Glomerular visceral epithelial cell (primary cell): ENCODE results near the gene HECTD3.
A peak's percentile ranks its signal among the peaks of the same experiment; 100 is the strongest.
"Not testable (repeated sequence)": the region's sequence is repeated elsewhere in the genome, so short reads cannot be mapped to it uniquely, and the experiment has no call there.

Experiments used
- DNase-seq: peaks from one replicate; pipeline ENCODE4 v3.0.0-alpha.2; 2016; ENCODE audit errors: extremely low spot score

The HECTD3 gene

DNA sequence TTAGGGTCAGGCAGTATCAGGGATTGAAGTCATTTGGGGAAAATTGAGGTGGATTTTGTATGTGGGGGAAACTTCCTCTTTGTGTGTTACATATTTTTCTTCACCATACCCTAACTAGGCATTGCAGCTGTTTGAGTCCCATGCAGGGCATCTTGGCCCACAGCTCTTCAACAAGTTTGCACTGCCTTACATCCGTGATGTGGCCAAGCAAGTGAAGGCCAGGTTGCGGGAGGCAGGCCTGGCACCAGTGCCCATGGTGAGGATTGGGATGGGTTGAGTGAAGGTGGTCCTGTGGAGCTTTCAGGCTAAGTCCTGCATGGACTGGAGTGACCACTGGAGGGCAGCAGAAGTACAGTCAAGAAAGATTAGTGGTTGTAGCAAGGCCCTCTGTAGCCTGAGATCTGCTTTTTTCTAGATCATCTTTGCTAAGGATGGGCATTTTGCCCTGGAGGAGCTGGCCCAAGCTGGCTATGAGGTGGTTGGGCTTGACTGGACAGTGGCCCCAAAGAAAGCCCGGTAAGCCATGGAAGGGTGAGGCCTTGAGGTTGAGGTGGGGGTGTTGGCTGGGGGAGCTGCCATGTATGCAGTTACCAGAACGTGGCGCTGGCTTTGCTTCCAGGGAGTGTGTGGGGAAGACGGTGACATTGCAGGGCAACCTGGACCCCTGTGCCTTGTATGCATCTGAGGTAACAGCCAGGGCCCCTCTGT, 3.4 kb upstream of the HECTD3 start:
- DNase-seq, result peak; percentile 82

DNA sequence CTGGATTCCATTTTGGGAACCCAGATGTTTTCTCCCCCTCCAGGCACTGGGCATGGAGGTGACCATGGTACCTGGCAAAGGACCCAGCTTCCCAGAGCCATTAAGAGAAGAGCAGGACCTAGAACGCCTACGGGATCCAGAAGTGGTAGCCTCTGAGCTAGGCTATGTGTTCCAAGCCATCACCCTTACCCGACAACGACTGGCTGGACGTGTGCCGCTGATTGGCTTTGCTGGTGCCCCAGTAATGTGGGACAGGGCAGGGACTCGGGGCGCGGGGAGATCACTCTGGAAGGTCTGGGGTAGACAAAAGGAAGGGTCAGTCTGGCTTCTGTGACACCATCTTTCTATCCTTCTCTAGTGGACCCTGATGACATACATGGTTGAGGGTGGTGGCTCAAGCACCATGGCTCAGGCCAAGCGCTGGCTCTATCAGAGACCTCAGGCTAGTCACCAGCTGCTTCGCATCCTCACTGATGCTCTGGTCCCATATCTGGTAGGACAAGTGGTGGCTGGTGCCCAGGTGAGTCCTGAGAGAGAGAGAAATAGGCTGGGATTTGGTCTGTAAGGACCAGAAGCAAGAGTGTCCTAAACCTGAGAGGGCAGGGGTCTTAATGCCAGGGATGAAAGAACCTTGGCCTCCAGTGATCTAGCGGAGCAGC, 2.6 kb upstream of the HECTD3 start:
- no peak for DNase-seq

DNA sequence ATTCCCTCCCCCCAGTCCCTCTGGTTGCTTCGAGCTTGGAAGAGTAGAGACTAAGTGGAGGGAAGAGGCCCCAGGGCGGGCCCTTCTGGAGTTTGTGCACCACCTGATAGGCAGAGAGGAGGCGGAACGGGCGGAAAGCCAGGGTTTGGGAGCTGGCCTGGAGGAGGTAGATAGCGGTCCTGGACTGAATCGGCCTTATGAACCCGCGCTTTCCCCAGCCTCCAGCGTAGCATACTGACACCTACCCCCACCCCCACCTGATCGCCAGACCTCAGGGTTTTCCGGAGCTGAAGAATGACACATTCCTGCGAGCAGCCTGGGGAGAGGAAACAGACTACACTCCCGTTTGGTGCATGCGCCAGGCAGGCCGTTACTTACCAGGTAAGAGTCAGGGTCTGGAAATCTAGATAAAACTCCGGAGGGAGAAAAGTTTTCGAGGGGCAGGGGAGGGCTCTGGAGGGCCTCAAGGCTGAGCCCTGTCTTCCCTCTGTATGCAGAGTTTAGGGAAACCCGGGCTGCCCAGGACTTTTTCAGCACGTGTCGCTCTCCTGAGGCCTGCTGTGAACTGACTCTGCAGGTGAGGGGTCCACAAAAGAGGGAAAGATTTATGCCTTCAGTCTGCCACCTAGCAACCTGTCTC, 1.6 kb upstream of the HECTD3 start:
- peak; percentile 74 for DNase-seq

DNA sequence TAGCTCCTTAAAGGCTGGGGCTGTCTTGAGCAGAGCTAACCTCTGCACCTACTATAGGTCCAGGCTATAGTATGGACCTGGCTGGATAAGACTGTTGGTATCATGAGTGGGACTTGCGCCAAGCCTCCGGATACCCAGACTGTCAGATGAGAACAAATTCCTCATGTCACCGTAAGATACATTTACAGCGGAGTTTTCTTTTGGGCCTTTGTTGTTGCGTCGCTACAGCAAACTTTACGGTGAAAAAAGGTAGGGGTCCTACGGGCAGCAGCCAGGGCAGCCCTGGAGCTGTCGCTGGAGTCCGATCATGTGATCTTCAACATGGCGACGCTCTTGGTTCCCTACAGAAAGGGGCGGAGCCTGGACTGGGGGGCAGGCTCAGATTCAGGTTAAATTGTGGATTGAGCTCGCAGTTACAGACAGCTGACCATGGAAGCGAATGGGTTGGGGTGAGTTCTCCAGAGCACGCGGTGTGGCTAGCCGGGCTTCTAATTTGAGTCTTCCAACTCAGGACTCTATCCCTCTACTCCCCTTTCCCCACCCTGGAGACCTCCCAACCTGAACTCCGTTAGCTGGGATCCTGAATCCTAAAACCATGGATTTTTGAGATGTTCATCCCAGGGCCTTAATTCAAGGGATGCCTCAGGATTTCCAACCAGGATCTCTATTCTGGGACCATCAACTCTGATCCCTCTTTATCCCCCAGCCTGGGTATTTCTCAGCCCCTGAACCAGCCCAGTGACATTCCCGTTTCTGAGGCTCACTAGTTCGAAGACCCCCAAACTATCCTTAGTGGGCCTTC, 914 bp upstream of the HECTD3 start, which contains the start of gene UROD:
UROD (plus strand) TSS at position 418 of the 802 bp plus-strand sequence; CDS start at position 430, 12 bp downstream.
- DNase-seq, result peak; percentile 97

DNA sequence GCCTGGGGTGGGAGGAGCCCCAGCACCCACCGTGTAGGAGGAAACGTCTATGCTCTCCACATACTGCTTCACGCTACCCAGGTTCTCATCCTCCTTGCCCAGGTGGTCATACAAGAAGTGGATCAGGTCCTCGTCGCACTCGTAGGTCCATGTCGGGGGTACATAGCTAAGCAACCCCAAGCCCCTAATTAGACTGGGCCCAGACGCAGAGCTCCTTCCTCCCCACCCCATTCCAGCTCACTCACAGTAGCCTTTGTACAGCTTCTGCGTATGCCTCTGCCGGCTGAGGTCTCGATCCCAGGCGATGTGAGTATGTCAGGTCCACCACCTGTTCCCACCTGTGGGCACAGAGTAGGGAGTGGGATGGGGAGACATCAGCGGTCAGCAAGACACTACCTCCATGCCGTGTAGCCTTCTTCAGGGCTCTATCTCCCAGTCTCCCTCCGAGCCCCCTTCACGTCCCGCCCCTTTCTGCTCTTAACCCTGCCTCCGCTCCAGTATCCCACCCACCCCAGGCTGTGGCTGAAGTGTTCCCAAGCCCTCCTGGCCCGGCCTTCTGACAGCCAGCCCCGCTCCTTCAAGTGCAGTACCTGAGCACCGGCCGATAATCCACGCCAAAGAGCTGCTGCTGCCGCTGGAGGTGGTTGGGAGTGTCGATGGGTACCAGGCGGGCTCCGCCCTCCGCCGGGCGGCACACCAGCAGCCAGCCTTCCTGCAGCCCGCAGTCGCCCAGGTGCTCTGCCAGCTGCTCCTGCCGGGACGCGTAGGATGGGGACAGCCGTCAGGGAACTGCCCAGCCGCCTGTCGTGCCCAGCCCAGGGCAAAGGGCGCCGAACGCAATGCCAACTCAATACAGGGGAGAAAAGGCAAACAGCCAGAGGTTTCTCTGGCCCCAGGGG, 919 bp downstream of the HECTD3 start:
- DNase-seq, result peak; percentile 22

DNA sequence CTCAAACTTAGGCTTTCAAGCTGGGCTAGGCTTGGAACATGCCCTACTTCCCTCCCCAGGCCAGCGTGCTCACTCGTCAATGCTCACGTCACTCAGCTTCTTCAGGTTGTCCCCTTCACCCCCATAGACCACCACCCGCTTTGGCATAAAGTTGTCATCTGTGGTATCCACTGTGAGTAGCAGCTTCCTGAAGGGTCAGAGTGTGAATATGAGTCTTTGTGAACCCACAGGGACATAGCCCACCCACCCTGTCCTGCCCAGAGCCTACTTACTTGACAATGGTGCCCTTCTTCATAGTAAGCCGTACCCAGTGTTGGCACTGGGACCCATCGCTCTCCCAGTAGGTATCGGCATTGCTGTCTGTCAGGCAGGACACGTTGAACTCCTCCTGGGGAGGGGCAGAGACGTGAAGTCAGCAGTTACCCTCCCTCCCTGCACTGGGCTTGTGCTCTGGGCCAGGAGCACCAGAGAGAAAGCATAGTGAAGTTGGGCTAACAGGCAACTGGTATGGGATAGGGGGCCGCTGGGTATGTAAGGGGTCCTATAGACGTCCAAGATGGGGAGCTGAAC, 1.7 kb downstream of the HECTD3 start:
- no peak for DNase-seq

DNA sequence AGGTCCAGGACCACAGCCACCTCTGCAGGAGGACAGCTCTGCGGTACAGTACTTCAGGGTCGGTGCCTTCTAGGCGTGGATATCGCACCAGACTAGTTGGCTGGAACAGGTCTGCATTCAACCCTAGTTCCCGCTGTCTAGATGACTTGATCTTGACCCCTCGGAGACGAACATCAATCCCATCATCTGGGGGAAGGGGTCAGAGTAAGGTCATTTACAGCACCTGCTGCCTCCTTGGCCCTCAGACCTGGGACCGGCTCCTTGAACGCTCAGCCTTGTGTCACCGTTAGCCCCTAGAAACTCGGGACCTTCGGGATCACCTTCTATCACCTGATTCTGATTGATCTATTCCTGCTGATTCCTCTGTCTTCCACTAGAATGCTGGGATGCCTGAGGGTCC, 2.6 kb downstream of the HECTD3 start:
- no peak for DNase-seq

DNA sequence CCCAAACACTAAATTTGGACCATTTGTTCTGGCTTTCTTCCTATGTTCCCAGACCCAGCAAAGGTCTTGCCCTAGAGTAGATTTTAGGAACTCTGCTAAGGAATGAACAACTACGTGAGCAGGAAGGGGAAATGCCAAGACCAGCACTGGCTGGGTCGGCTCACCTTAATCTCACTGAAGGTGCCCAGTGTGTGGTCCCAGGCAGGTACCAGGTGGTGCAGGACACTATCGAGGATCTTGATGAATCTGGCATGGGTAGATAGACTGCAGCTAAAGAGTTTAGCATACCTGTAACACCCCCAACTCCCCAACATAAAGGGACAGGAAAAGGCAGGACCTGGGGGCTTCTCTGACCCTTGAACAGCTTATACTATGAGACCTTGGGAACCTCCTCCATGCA, 3.0 kb downstream of the HECTD3 start:
- DNase-seq, result no peak

DNA sequence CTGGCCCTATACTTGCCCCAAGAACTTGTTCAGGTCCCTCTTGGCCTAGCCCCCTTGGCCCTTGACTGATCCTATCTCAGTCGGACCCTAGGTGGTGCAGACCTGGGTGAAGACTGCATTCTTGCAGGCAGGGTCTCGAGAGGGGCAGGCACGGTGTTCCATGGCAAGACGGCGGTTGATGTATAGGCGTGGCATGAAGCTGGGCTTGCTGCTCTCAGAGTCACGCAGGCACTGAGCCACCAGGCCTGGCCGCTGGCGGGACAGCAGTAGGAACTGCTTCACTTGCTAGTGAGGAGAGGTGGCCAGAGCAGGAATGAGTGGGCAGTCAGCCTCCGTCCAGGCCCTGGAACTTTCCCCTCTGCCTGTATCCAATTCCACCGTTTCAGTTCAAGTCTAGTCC, 3.8 kb downstream of the HECTD3 start:
- DNase-seq, result no peak

DNA sequence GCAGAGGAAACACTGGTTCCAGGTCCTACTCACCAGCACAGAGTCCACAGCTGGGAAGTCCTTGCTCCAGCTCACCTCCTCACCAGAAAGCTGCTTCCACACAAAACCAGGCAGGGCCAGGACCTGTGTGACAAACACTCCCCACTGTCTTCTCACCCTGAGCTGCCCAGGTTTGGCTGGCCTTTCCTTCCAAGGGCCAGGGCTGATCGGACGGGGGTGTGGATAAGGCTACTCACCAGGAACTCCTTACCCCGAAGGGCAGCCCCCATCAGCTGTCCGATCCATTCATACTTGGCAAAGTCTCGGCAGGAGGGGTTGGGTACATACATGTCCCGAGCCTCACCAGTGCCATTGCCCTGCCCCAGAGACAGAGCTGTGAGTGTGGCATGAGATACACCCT, 5.4 kb downstream of the HECTD3 start:
- no peak for DNase-seq

DNA sequence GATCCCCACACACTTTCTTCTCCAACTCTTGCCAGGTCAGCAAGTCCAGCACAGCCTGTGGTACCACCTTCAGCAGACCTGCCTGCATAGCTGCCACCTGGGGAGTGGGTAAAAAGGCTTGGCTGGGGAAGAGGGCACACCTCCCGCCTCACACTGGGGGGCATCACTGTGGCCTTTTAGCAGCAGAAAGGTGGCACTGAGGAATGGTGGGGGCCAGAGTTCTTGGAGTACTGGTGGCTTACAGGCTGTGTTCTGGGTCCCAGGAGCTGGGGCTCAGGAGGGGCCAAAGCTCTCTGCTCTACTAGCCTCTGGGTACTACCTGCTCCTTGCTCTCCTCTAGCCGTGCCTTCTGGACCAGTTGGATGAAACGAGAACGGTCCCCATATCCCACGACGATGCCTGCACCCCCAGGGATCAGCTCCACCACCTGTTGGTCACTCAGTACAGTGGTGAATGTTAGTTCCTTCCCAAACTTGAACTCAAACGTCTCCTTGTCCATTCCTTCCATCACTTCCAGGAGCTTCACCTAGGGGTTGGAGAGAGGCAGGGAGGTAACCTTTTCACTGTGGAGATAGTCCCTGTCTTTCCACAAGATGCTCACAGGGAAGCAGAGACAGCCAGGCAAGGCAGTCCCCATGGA, 6.7 kb downstream of the HECTD3 start:
- DNase-seq, result no peak

DNA sequence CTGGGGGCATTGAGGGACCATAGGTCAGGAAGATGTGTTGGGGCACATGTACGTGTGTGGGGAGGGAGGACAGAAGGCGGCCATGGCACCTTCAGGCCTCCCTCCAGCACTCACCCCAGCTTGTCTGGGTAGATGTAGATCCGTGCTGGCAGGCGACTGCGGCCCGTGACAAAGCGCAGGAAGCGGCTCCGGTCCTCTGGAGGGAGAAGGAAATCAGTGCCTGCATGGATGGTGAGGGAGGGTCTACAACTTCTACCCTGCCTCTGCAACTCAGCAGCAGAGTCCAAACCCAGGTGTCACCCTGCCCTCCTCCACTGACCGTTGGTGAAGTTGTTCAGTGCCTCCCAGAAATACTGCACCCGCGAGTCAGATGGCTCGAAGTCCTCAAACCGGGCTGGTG, 7.4 kb downstream of the HECTD3 start:
- DNase-seq, result no peak

DNA sequence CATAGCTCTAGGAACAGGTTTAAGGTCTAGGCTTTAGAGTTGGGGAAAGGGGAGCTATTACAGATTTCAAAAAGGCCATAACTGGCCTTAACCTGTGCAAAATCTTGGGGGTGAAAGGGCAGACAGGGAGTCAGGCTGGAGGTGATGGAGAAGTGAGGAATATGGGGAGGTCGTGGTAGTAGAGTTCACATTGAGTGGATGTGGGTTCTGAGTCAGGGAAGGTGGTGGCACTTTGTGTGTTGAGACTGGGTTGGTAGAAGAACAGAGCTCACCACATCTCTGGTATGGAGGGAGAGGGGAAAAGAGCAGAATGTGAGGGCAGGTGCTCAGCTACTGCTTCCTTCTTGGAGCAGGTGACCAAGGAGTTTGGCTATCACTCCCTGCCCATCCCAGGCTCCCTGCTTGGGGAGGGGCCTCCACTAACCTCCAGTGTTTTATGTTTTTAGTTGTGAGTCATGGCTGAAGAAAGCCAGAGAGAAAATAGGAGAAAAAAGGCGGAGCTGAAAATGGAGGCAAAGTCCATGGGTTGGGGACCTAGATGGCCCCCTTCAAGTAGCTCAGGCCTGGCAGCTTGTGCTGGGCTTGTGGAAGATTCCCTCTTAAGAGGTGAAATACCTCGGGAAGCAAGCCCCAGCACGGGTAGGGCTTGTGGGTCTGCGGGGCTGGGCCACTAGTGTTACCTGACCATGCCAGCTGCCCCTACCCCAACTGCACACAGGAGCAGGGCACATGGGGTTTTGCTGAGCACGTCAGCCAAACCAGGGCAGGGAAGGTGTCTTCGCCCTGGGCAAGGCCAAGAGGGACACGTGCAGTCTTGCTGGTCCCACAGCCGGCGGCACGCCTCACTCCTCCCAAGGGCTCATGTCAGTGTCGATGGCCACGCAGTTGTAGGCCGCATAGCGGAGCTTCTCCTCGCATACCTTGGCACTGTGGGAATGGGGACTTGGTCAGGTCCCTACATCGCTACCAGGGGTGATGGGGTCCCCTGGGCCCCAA, 8.2 kb downstream of the HECTD3 start:
- DNase-seq, result no peak

DNA sequence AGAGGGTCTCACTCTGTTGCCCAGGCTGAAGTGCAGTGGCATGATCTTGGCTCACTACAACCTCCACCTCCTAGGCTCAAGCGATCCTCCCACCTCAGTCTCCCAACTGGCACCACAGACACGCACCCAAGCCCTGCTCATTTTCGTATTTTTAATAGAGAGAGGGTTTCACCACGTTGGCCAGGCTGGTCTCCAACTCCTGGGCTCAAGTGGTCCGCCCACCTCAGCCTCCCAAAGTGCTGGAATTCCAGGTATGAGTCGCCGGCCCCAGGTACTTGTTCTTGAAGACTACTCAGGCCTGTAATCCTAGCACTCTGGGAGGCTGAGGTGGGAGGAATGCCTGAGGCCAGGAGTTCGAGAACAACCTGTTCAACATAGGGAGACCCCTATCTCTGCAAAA, 9.5 kb downstream of the HECTD3 start:
- not testable (repeated sequence) for DNase-seq

DNA sequence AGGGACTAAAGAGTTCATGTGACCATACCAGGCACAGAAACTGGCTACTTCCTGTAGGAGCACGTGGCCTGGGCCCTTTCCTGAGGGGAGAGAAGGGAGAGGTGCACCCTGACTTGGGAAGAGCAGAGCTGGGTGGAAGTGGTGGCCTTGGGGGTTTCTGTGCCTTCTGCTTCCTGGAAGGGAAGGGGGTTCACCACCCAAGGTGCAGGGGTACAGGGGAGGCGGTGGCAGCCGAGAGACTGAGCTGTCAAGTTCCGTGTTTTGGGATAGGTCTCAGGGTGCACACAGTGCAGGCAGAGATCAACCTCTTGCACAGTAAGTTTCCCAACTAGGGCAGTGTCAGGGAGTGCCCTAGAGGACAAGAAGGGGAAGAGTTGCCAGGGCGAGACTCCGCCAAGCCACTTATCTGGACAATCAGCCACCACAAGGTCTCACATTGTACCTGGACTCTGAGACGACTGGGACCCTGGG, 10.1 kb downstream of the HECTD3 start:
- DNase-seq, result no peak

DNA sequence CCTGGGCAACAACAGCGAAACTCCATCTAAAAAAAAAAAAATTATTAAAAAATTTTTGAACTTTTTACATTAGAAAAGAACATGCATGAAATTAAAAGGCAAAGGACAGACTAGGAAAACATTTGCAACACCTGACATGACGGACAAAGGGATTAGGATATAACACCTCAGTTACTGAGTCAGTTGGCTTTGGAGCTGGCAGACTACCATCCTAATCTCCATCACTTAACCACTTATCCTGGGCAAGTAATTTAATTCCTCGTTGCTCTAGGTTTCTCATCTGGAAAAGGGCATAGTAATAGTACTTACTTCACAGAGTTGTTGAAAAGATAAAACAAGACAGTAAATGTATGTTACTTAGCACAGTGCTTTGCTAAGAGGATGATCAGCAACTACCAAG, 11.9 kb downstream of the HECTD3 start:
- no peak for DNase-seq

DNA sequence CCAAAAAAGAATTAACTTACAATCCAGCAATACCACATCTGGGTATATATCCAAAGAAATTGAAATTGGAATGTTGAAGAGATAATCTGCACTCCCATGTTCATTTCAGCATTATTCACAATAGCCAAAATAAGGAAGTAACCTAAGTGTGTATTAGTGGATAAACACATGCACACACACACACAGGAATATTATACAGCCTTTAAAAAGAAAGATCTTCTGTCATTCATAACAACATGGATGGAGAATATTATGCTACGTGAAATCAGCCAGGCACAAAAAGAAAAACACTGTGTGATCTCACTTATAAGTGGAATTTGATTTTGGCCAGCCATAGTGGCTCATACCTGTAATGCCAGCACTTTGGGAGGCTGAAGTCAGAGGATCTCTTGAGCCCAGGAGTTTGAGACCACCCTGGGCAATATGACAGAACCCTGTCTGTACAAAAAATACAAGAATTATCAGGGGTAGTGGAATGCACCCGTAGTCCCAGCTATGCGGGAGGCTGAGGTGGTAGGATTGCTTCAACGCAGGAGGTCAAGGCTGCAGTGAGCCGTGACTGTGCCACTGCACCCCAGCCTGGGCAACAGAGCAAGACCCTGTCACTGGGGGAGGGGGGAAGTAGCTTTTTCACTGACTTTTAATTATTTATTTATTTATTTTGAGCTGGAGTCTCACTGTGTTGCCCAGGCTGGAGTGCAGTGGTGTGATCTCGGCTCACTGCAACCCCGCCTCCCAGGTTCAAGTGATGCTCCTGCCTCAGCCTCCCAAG, 15.5 kb downstream of the HECTD3 start:
- no peak for DNase-seq

DNA sequence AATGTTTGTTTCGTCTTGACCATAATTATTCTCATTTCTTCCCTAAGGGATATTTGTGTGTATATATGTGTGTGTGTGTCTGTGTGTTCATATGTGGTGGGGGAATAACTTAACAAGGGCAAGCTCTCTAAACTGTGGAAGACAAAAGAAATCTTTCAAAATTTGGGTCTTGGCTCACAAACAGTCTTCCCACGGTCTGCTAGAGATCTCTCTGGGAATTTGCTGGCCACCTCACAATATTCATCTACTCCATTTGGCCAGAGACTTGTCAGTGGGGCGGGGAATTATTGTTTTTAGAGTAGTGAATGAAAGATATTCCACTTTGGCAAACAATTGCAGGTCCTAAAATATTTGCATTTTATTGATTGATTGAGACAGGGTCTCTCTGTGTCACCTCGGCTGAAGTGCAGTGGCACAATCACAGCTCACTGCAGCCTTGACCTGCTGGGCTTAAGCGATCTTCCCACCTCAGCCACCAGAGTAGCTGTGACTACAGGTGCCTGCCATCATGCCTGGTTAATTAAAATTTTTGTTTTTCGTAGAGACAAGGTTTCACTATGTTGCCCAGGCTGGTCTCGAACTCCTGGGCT, 16.7 kb downstream of the HECTD3 start:
- no peak for DNase-seq
